Liver (tissue), 9 donors: Measurements from ENCODE around the gene PRB2. TPM values are rescaled to one million over a fixed set of nuclear protein-coding genes. Genes with fewer than 3 reads are reported as not detected.

Source experiments
- DNase-seq: peaks from one replicate; pipeline ENCODE4 v3.0.0-alpha.2; 2017; ENCODE audit warnings: low spot score
- H3K27ac ChIP-seq, 2 donors: one replicate each; pipeline ENCODE4 v1.7.0; 2013; ENCODE audit warnings: inconsistent platforms in 2 of 2, low read length in 2 of 2, control low read depth in 1 of 2, low read depth in 1 of 2, mild to moderate bottlenecking in 1 of 2
- H3K27me3 ChIP-seq, 4 donors: one replicate each; pipeline versions ENCODE4 v1.6.1 to v1.7.0; 2013; ENCODE audit warnings: low read length in 3 of 4, inconsistent platforms in 1 of 4, mild to moderate bottlenecking in 1 of 4, moderate library complexity in 1 of 4; ENCODE audit not compliant: control insufficient read depth in 4 of 4, insufficient read depth in 4 of 4
- H3K36me3 ChIP-seq, 4 donors: one replicate each; pipeline versions ENCODE4 v1.6.1 to v1.7.0; 2013; ENCODE audit warnings: low read length in 3 of 4, mild to moderate bottlenecking in 3 of 4, low read depth in 1 of 4, moderate library complexity in 1 of 4; ENCODE audit not compliant: control insufficient read depth in 4 of 4, insufficient read depth in 3 of 4
- H3K4me1 ChIP-seq, 4 donors: one replicate each; pipeline versions ENCODE4 v1.6.1 to v1.7.0; 2013; ENCODE audit warnings: low read length in 3 of 4, mild to moderate bottlenecking in 3 of 4, moderate library complexity in 1 of 4; ENCODE audit not compliant: control insufficient read depth in 4 of 4, insufficient read depth in 4 of 4
- H3K4me3 ChIP-seq, 3 donors: one replicate each; pipeline versions ENCODE4 v1.6.1 to v1.7.0; 2013; ENCODE audit warnings: low read length in 3 of 3, control low read depth in 1 of 3, low read depth in 1 of 3, mild to moderate bottlenecking in 1 of 3
- H3K9ac ChIP-seq, 2 donors: one replicate each; pipeline ENCODE4 v1.7.0; 2013; ENCODE audit warnings: low read length in 2 of 2, mild to moderate bottlenecking in 2 of 2, moderate library complexity in 2 of 2, control low read depth in 1 of 2, low read depth in 1 of 2
- H3K9me3 ChIP-seq, 4 donors: one replicate each; pipeline versions ENCODE4 v1.6.1 to v1.7.0; 2013; ENCODE audit warnings: low read length in 3 of 4; ENCODE audit not compliant: control insufficient read depth in 4 of 4
- ATF3 ChIP-seq: IDR thresholded peaks from 2 replicates; pipeline ENCODE4 v1.6.1; 2016; ENCODE audit warnings: antibody characterized with exemption
- CTCF ChIP-seq: fragments of 150-350 bp; IDR thresholded peaks from 2 replicates; pipeline ENCODE4 v1.5.1; 2017; ENCODE audit warnings: improper control_type of control experiment, low read depth, low read length; ENCODE audit not compliant: missing input control
- EGR1 ChIP-seq, 2 donors: IDR thresholded peaks; 2 replicates each; pipeline ENCODE4 v1.6.1; 2016 to 2018; ENCODE audit warnings: antibody characterized with exemption in 2 of 2, low read depth in 2 of 2
- FOXA1 ChIP-seq: IDR thresholded peaks from 2 replicates; pipeline ENCODE4 v1.6.1; 2016; ENCODE audit warnings: antibody characterized with exemption
- FOXA2 ChIP-seq: IDR thresholded peaks from 2 replicates; pipeline ENCODE4 v1.6.1; 2016; ENCODE audit warnings: antibody characterized with exemption
- JUND ChIP-seq, 2 donors: IDR thresholded peaks; 2 replicates each; pipeline ENCODE4 v1.6.1; 2016; ENCODE audit warnings: antibody characterized with exemption in 2 of 2
- NR2F2 ChIP-seq: IDR thresholded peaks from 2 replicates; pipeline ENCODE4 v1.6.1; 2016; ENCODE audit warnings: antibody characterized with exemption
- RAD21 ChIP-seq, 2 donors: IDR thresholded peaks; 2 replicates each; pipeline ENCODE4 v1.6.1; 2016; ENCODE audit warnings: antibody characterized with exemption in 2 of 2, mild to moderate bottlenecking in 2 of 2
- REST ChIP-seq: IDR thresholded peaks from 2 replicates; pipeline ENCODE4 v1.6.1; 2016; ENCODE audit warnings: antibody characterized with exemption, mild to moderate bottlenecking
- RXRA ChIP-seq, 2 donors: IDR thresholded peaks; 2 replicates each; pipeline ENCODE4 v1.6.1; 2017 to 2018; ENCODE audit warnings: antibody characterized with exemption in 2 of 2, mild to moderate bottlenecking in 1 of 2
- SP1 ChIP-seq: IDR thresholded peaks from 2 replicates; pipeline ENCODE4 v1.6.1; 2018; ENCODE audit warnings: antibody characterized with exemption, mild to moderate bottlenecking
- TAF1 ChIP-seq: conservative IDR thresholded peaks from 2 replicates; pipeline ENCODE4 v1.6.1; 2016; ENCODE audit warnings: antibody characterized with exemption, mild to moderate bottlenecking
- YY1 ChIP-seq: IDR thresholded peaks from 2 replicates; pipeline ENCODE4 v1.6.1; 2016; ENCODE audit warnings: antibody characterized with exemption, mild to moderate bottlenecking
- ZBTB33 ChIP-seq: IDR thresholded peaks from 2 replicates; pipeline ENCODE4 v1.6.1; 2016; ENCODE audit warnings: antibody characterized with exemption
- WGBS: extraction: QIAGEN DNeasy Blood & Tissue Kit; methylation state at CpG from one replicate; pipeline ENCODE4 v1.1.7; 2013; 5-methylcytosine and 5-hydroxymethylcytosine counted together
- polyA plus RNA-seq, 2 donors: library from polyadenylated mRNA; stranded (reverse) in 1 of 2; unstranded in 1 of 2; fragments of 200-250 nt in 1 of 2; fragments of >200 nt in 1 of 2; fragmentation: Nextera tagmentation in 1 of 2; extraction: Ambion mirVana in 1 of 2; gene quantifications; one replicate each; pipeline versions ENCODE4 v1.2.1 to v1.2.3, GENCODE V29; 2013 to 2015
- total RNA-seq, 2 donors: library from RNA; depleted of rRNA; stranded (reverse); fragments of >200 nt; gene quantifications; one replicate each; pipeline ENCODE4 v1.2.3, GENCODE V29; 2014
- donor health status: healthy.
- donor health status: healthy.
- donor health status: healthy.
- donor health status: healthy.
- donor health status: healthy.

The PRB2 gene
- total and polyA plus RNA-seq, 4 donors, result not detected

GRCh38 chr12:11431486-11431885 lies 36.1 kb upstream of the PRB2 start:
- DNase-seq, result no peak
- peak overlapping the region in 1 of 2 donors; percentile 14 for H3K9ac ChIP-seq
- WGBS, result 89% methylated on average over 4 of the region's 4 CpGs
- no peaks in the 10 kb centered on the region for H3K9me3 ChIP-seq
- no peaks in the 10 kb centered on the region for H3K4me1 ChIP-seq
- no peak overlapping the region for H3K4me3 ChIP-seq
- no peak overlapping the region for H3K27ac ChIP-seq
- no peaks in the 10 kb centered on the region for H3K27me3 ChIP-seq
- no peaks in the 10 kb centered on the region for H3K36me3 ChIP-seq
- TF ChIP-seq REST (no peak), ATF3 (no peak), JUND (IDR thresholded peaks at IDR 0.05) (no peak), FOXA1 (no peak), RAD21 (IDR thresholded peaks at IDR 0.05) (no peak), CTCF (no peak), ZBTB33 (no peak), RXRA (IDR thresholded peaks at IDR 0.05) (no peak)

GRCh38 chr12:11427341-11427740 lies 32.0 kb upstream of the PRB2 start:
- Histone ChIP-seq H3K4me1 (no peaks in the 10 kb centered on the region), H3K36me3 (no peaks in the 10 kb centered on the region), H3K27ac (no peak overlapping the region), H3K9me3 (no peaks in the 10 kb centered on the region), H3K4me3 (no peak overlapping the region), H3K27me3 (no peaks in the 10 kb centered on the region), H3K9ac (no peak overlapping the region)
- 93% methylated on average over 1 of the region's 1 CpG for WGBS
- DNase-seq, result no peak
- TF ChIP-seq REST, result no peak
- no peak for TF ChIP-seq EGR1 (IDR thresholded peaks at IDR 0.05; ENCODE audit: low read depth in 2 of 2)
- TF ChIP-seq RXRA (IDR thresholded peaks at IDR 0.05), result no peak
- no peak for TF ChIP-seq FOXA2
- TF ChIP-seq CTCF, result no peak
- no peak for TF ChIP-seq TAF1
- TF ChIP-seq SP1, result no peak
- no peak for TF ChIP-seq YY1
- TF ChIP-seq ZBTB33, result no peak
- TF ChIP-seq JUND (IDR thresholded peaks at IDR 0.05), result no peak
- TF ChIP-seq NR2F2, result no peak
